Measurements from ENCODE around the gene TXLNB.

The TXLNB gene

GRCh38 chr6:139251045-139251690 is 40.6 kb downstream of the TXLNB start:
- Histone ChIP-seq H3K27ac (replicated peaks) (0 out of 2 replicates have a peak overlapping the region, but pooled peaks have one; percentile 22), H3K4me3 (replicated peaks; ENCODE audit: insufficient read depth, low read length) (no peak overlapping the region), H3K27me3 (ENCODE audit: insufficient read depth, poor library complexity, severe bottlenecking) (no peaks in the 10 kb centered on the region)
- TF ChIP-seq REST (IDR thresholded peaks at IDR 0.05; ENCODE audit: insufficient replicate concordance, low read depth) (no peak), POLR2AphosphoS5 (IDR thresholded peaks at IDR 0.05; ENCODE audit: low read depth) (no peak), SPI1 (IDR thresholded peaks at IDR 0.05; ENCODE audit: borderline replicate concordance, low read depth) (no peak), GABPA (IDR thresholded peaks at IDR 0.05; ENCODE audit: low read depth) (no peak), CTCF (IDR thresholded peaks at IDR 0.05; ENCODE audit: insufficient read depth, low read length) (no peak)
- no peak for DNase-seq (ENCODE audit: low read depth in 1 of 2, low spot score in 1 of 2)

GRCh38 chr6:139250296-139251044 is 41.3 kb downstream of the TXLNB start:
- H3K4me3 ChIP-seq (replicated peaks; ENCODE audit: insufficient read depth, low read length): no peak overlapping the region
- peak; percentile 18 to 65 for DNase-seq (ENCODE audit: low read depth in 1 of 2, low spot score in 1 of 2)
- H3K27me3 ChIP-seq (ENCODE audit: insufficient read depth, poor library complexity, severe bottlenecking): no peaks in the 10 kb centered on the region
- 0 out of 2 replicates have a peak overlapping the region, but pooled peaks have one; percentile 22 for H3K27ac ChIP-seq (replicated peaks)
- TF ChIP-seq CTCF (IDR thresholded peaks at IDR 0.05; ENCODE audit: insufficient read depth, low read length) (peak; percentile 39), REST (IDR thresholded peaks at IDR 0.05; ENCODE audit: insufficient replicate concordance, low read depth) (no peak)

GRCh38 chr6:139249395-139249794 is 42.4 kb downstream of the TXLNB start:
- no peak for DNase-seq (ENCODE audit: low read depth in 1 of 2, low spot score in 1 of 2)
- H3K27ac ChIP-seq (replicated peaks): no peak overlapping the region
- H3K27me3 ChIP-seq (ENCODE audit: insufficient read depth, poor library complexity, severe bottlenecking): no peaks in the 10 kb centered on the region
- H3K4me3 ChIP-seq (replicated peaks; ENCODE audit: insufficient read depth, low read length): no peak overlapping the region
- TF ChIP-seq CTCF (IDR thresholded peaks at IDR 0.05; ENCODE audit: insufficient read depth, low read length) (no peak), POLR2AphosphoS5 (IDR thresholded peaks at IDR 0.05; ENCODE audit: low read depth) (no peak), GABPA (IDR thresholded peaks at IDR 0.05; ENCODE audit: low read depth) (no peak), SPI1 (IDR thresholded peaks at IDR 0.05; ENCODE audit: borderline replicate concordance, low read depth) (no peak), REST (IDR thresholded peaks at IDR 0.05; ENCODE audit: insufficient replicate concordance, low read depth) (no peak)
